Thoracic aorta (tissue), 2 donors: ENCODE data around the gene CA4. TPM values are rescaled to one million over a fixed set of nuclear protein-coding genes. Genes with fewer than 3 reads are reported as not detected.

Experiments used
- ATAC-seq: fragments of 150-250 bp; one replicate; pipeline ENCODE4 v1.8.0; 2017; ENCODE audit warnings: low read depth; ENCODE audit not compliant: insufficient number of reproducible peaks, low FRiP score
- DNase-seq: peaks from one replicate; pipeline ENCODE4 v3.0.0-alpha.2; 2020; ENCODE audit warnings: low spot score
- H3K27ac ChIP-seq, 2 donors: fragments of 200-600 bp; sonication (generic); 1 replicate in 1 of 2; 2 replicates in 1 of 2; pipeline ENCODE4 v1.5.1; 2016; ENCODE audit warnings: mild to moderate bottlenecking in 2 of 2, moderate library complexity in 2 of 2
- H3K27me3 ChIP-seq: fragments of 200-600 bp; sonication (generic); replicated peaks from 2 replicates; pipeline ENCODE4 v1.6.0; 2016; ENCODE audit warnings: mild to moderate bottlenecking; ENCODE audit not compliant: insufficient read depth
- H3K36me3 ChIP-seq: fragments of 200-600 bp; sonication (generic); one replicate; pipeline ENCODE4 v1.5.1; 2016
- H3K4me1 ChIP-seq, 2 donors: fragments of 200-600 bp; sonication (generic); 1 replicate in 1 of 2; 2 replicates in 1 of 2; pipeline versions ENCODE4 v1.5.1 to v1.6.0; 2016; ENCODE audit warnings: low read depth in 2 of 2, mild to moderate bottlenecking in 1 of 2; ENCODE audit not compliant: control insufficient read depth in 1 of 2
- H3K4me3 ChIP-seq: fragments of 200-600 bp; sonication (generic); 2 replicates; pipeline ENCODE4 v1.5.1; 2016; ENCODE audit warnings: mild to moderate bottlenecking
- H3K9me3 ChIP-seq: fragments of 200-600 bp; sonication (generic); 2 replicates; pipeline ENCODE4 v1.5.1; 2016
- CTCF ChIP-seq: fragments of 200-600 bp; sonication (generic); IDR thresholded peaks from one replicate; pipeline ENCODE4 v1.5.1; 2019; ENCODE audit warnings: antibody characterized with exemption
- total RNA-seq, 2 donors: library from RNA; depleted of rRNA; stranded (reverse); fragments of >200 nt; gene quantifications; one replicate each; pipeline versions ENCODE4 v1.1.0 to v1.2.3, GENCODE V29; 2016

The CA4 gene
- total RNA-seq, 2 donors from 2014 or later = 1.2 to 4.3 TPM

GRCh38 chr17:60146206-60146605 lies 3.6 kb upstream of the CA4 start:
- no peaks in the 10 kb centered on the region for H3K9me3 ChIP-seq
- ATAC-seq (no peak), DNase-seq (no peak)
- H3K36me3 ChIP-seq = no peaks in the 10 kb centered on the region
- peaks cover 5 to 29% of the 10 kb centered on the region in 2 donors for H3K4me1 ChIP-seq
- no peak overlapping the region for H3K27ac ChIP-seq
- no peak overlapping the region for H3K4me3 ChIP-seq
- H3K27me3 ChIP-seq = peaks cover 24% of the 10 kb centered on the region
- TF ChIP-seq CTCF = no peak

GRCh38 chr17:60147553-60148223 lies 2.1 kb upstream of the CA4 start:
- H3K27ac ChIP-seq = no peak overlapping the region
- H3K9me3 ChIP-seq = no peaks in the 10 kb centered on the region
- no peak for ATAC-seq
- no peak overlapping the region for H3K4me3 ChIP-seq
- peaks cover 30% of the 10 kb centered on the region for H3K27me3 ChIP-seq
- H3K4me1 ChIP-seq = peaks cover 5 to 16% of the 10 kb centered on the region in 2 donors
- no peak for DNase-seq
- no peaks in the 10 kb centered on the region for H3K36me3 ChIP-seq
- TF ChIP-seq CTCF = no peak

GRCh38 chr17:60148373-60148772 lies 1.4 kb upstream of the CA4 start:
- H3K9me3 ChIP-seq = no peaks in the 10 kb centered on the region
- no peak for TF ChIP-seq CTCF
- DNase-seq = no peak
- H3K36me3 ChIP-seq = no peaks in the 10 kb centered on the region
- H3K4me3 ChIP-seq = no peak overlapping the region
- peaks cover 5 to 9% of the 10 kb centered on the region in 2 donors for H3K4me1 ChIP-seq
- no peak for ATAC-seq
- no peak overlapping the region for H3K27ac ChIP-seq
- H3K27me3 ChIP-seq = peaks cover 30% of the 10 kb centered on the region

- DNase-seq = no peak
- Histone ChIP-seq H3K36me3 (no peaks in the 10 kb centered on the region), H3K27ac (no peak overlapping the region), H3K9me3 (no peaks in the 10 kb centered on the region), H3K27me3 (peaks cover 29% of the 10 kb centered on the region), H3K4me1 (peaks cover 5 to 8% of the 10 kb centered on the region in 2 donors), H3K4me3 (no peak overlapping the region)
- no peak for ATAC-seq
- TF ChIP-seq CTCF = no peak
Observed at GRCh38 chr17:60151355-60151754, 1.6 kb downstream of the CA4 start.

- H3K27me3 ChIP-seq = peaks cover 21% of the 10 kb centered on the region
- DNase-seq (no peak), ATAC-seq (no peak)
- TF ChIP-seq CTCF = no peak
- no peak overlapping the region for H3K27ac ChIP-seq
- H3K4me1 ChIP-seq = peaks cover 5 to 8% of the 10 kb centered on the region in 2 donors
- no peaks in the 10 kb centered on the region for H3K36me3 ChIP-seq
- no peaks in the 10 kb centered on the region for H3K9me3 ChIP-seq
- H3K4me3 ChIP-seq = no peak overlapping the region
Observed at GRCh38 chr17:60153606-60154390, 4.0 kb downstream of the CA4 start.
